Left ventricle myocardium inferior (tissue), 1 donor: ENCODE results near the gene ATF6. TPM values are rescaled to one million over a fixed set of nuclear protein-coding genes. Genes with fewer than 3 reads are reported as not detected.

ENCODE experiments used
- DNase-seq: peaks from one replicate; pipeline ENCODE4 v3.0.0-alpha.2; 2020
- H3K27ac ChIP-seq: fragments of 200-600 bp; replicated peaks from 2 replicates; pipeline ENCODE4 v1.8.0; 2021
- H3K27me3 ChIP-seq: fragments of 200-600 bp; 2 replicates; pipeline ENCODE4 v1.8.0; 2021; ENCODE audit warnings: low read depth
- H3K36me3 ChIP-seq: fragments of 200-600 bp; 2 replicates; pipeline ENCODE4 v1.8.0; 2021
- H3K4me1 ChIP-seq: fragments of 200-600 bp; 2 replicates; pipeline ENCODE4 v1.8.0; 2021
- H3K4me3 ChIP-seq: fragments of 200-600 bp; 2 replicates; pipeline ENCODE4 v1.8.0; 2021; ENCODE audit warnings: mild to moderate bottlenecking, moderate library complexity
- H3K9me3 ChIP-seq: fragments of 200-600 bp; replicated peaks from 2 replicates; pipeline ENCODE4 v1.8.0; 2021
- CTCF ChIP-seq: fragments of 200-600 bp; IDR thresholded peaks from 2 replicates; pipeline ENCODE4 v1.8.0; 2021; ENCODE audit warnings: antibody characterized with exemption, mild to moderate bottlenecking, borderline replicate concordance
- intact Hi-C: fragments of 100-400 bp; cut with micrococcal nuclease; formaldehyde crosslinking; loops from one replicate; pipeline ENCODE4 v1.11.0; 2022
- total RNA-seq: library from RNA; stranded (reverse); fragmentation: NEBNext Ultra II Directional; extraction: Animal tissue kit (Norgen Biotek cat#: 25700); gene quantifications from one replicate; pipeline ENCODE4 v1.2.1, GENCODE V29; 2021
- donor health status: DM: no; HTN: yes; CAD: no; lungs with severe emphysema.

Gene ATF6
- total RNA-seq, 1 donor from 2014 or later, result 13.0 TPM

DNA sequence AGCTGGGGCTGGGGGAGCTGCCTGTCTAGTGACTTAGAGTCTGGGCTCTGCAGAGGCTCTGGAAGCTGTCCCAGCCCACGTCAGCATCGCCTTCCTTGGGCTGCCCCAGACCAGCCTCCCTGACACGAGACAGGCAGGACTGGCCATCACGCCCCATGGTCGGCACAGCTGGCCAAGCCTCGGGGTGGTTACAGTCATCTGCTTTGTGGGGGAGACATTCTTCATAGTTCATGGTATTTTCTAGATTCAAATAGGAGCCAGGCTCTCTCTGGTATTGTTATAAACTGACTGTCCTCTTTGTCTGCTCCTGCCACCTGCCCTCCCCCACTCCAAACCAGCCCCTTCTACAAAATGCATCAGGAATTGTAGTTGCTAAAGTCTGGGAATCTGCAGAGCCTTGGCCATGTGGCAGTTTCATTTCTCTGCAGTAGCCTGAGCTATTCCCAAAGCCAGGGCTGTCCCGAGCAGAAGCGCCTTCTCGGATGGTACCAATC is 228.1 kb downstream of the ATF6 start:
- no peak overlapping the region for H3K4me3 ChIP-seq
- no peaks in the 10 kb centered on the region for H3K27me3 ChIP-seq
- TF ChIP-seq CTCF, result no peak
- H3K4me1 ChIP-seq, result peaks cover 6% of the 10 kb centered on the region
- no peak for DNase-seq
- intact Hi-C loops, result no loop called here
- H3K36me3 ChIP-seq, result no peaks in the 10 kb centered on the region
- no peak overlapping the region for H3K27ac ChIP-seq
- no peaks in the 10 kb centered on the region for H3K9me3 ChIP-seq

GRCh38 chr1:161997152-161997551 is 231.0 kb downstream of the ATF6 start:
- H3K4me3 ChIP-seq, result no peak overlapping the region
- no peak for TF ChIP-seq CTCF
- H3K27me3 ChIP-seq, result no peaks in the 10 kb centered on the region
- no peaks in the 10 kb centered on the region for H3K36me3 ChIP-seq
- peaks cover 6% of the 10 kb centered on the region for H3K4me1 ChIP-seq
- intact Hi-C loops, result no loop called here
- no peaks in the 10 kb centered on the region for H3K9me3 ChIP-seq
- no peak overlapping the region for H3K27ac ChIP-seq
- DNase-seq, result no peak

DNA sequence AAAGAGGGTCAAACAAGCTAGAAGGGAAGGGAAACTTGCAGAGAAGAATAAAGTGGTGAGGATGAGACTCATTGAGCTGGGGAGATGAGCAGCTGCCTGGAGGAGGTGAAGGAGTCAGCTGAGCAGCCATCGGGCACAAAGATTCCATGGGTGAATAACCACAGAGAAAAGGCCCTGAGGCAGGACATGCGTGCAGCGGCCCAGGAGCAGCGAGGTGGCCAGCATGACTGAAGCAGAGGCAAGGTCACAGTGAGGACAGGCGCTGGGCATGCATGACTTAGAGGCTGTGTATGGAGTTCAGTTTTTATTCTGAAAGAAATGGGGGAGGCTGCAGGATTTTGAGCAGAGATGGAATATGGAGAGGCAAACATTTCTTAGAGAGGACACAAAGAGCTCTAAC is 232.7 kb downstream of the ATF6 start:
- Histone ChIP-seq H3K4me3 (no peak overlapping the region), H3K27ac (no peak overlapping the region), H3K27me3 (no peaks in the 10 kb centered on the region), H3K4me1 (peaks cover 6% of the 10 kb centered on the region), H3K9me3 (no peaks in the 10 kb centered on the region), H3K36me3 (no peaks in the 10 kb centered on the region)
- no peak for DNase-seq
- TF ChIP-seq CTCF, result no peak
- intact Hi-C loops, result no loop called here

GRCh38 chr1:161999301-162000052 is 233.4 kb downstream of the ATF6 start:
- Histone ChIP-seq H3K36me3 (no peaks in the 10 kb centered on the region), H3K9me3 (no peaks in the 10 kb centered on the region), H3K27ac (no peak overlapping the region), H3K4me1 (peaks cover under 1% of the 10 kb centered on the region), H3K27me3 (no peaks in the 10 kb centered on the region), H3K4me3 (no peak overlapping the region)
- TF ChIP-seq CTCF, result no peak
- intact Hi-C loops, result no loop called here
- no peak for DNase-seq

DNA sequence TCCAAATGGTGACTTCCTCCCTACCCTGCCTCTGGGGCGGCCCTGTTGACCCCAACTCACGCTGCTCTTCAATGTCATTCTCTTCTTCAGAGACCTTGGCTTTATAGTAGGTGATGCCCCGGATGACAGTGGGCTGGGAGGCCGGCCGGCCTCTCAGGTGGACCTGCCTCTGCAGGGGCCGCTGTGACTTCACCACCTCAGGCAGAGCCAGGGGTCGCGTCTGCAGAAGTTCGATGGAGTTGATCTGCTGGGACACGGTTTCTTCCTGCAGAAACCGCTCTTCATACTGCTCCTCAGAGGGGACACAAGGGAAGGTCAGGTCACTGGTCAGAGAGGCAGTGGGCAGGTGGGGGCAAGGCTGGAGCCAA is 233.9 kb downstream of the ATF6 start:
- intact Hi-C loops, result no loop called here
- no peaks in the 10 kb centered on the region for H3K36me3 ChIP-seq

More for the DNA sequence above, 233.9 kb downstream of the ATF6 start:
- Histone ChIP-seq H3K9me3 (no peaks in the 10 kb centered on the region), H3K4me3 (no peak overlapping the region), H3K4me1 (no peaks in the 10 kb centered on the region), H3K27ac (no peak overlapping the region), H3K27me3 (no peaks in the 10 kb centered on the region)
- TF ChIP-seq CTCF, result no peak
- no peak for DNase-seq
